K562 (cell line): ENCODE data around the gene POGLUT2. TPM values are rescaled to one million over a fixed set of nuclear protein-coding genes. Genes with fewer than 3 reads are reported as not detected.

Experiments
- ATAC-seq: fragments of 200-7000 bp; cut with Tn5 transposase; 3 replicates; pipeline ENCODE4 v1.9.1; 2020; ENCODE audit warnings: moderate library complexity
- BruUV-seq: library from RNA; stranded (reverse); fragments of 400-500 nt; replicated peaks from 2 replicates; lab custom pipeline; 2021; lab: Mats Ljungman, UMichigan
- CTCF ChIA-PET: fragments of 300-600 bp; formaldehyde crosslinking; extraction: SDS; loops from one replicate; lab custom pipeline; 2021; ENCODE audit warnings: low intra/inter-chr PET ratio; lab: Yijun Ruan, JAX
- POLR2A ChIA-PET: fragments of 300-600, 350-650 bp; sonication (Branson Sonifier 250); formaldehyde crosslinking; extraction: SDS; loops from one replicate; lab custom pipeline; 2021; ENCODE audit warnings: antibody characterized with exemption, inconsistent platforms; lab: Yijun Ruan, JAX
- DNase-seq, 4 experiments: peaks; one replicate each; pipeline versions ENCODE4 v3.0.0 to v3.0.0-alpha.2; 2011 to 2018; ENCODE audit warnings: low spot score in 3 of 4, mixed read lengths in 3 of 4; ENCODE audit errors: extremely low read depth in 1 of 4
- FAIRE-seq: peaks from 2 replicates; lab custom pipeline; 2011; peaks lifted over from hg19 to GRCh38; lab: Jason Lieb, UNC
- H2AFZ ChIP-seq: 2 replicates; pipeline ENCODE4 v1.6.0; 2011; ENCODE audit warnings: low read depth, low read length, control low read depth, inconsistent platforms
- H3K27ac ChIP-seq: fragments of 200-600 bp; 3 replicates; pipeline ENCODE4 v1.8.0; 2011; ENCODE audit warnings: low read depth, mild to moderate bottlenecking, control low read depth, inconsistent platforms, low read length, moderate library complexity, mixed read lengths; ENCODE audit errors: extremely low read depth
- H3K27me3 ChIP-seq, 2 experiments: fragments of 300-600 bp in 1 of 2; 2 replicates in 1 of 2; 3 replicates in 1 of 2; pipeline versions ENCODE4 v1.6.0 to v1.8.0; 2011; ENCODE audit warnings: inconsistent platforms in 2 of 2, low read length in 2 of 2, mild to moderate bottlenecking in 1 of 2, mixed read lengths in 1 of 2, moderate library complexity in 1 of 2; ENCODE audit not compliant: control insufficient read depth in 2 of 2, insufficient read depth in 2 of 2
- H3K36me3 ChIP-seq: fragments of 300-600 bp; 3 replicates; pipeline ENCODE4 v1.8.0; 2011; ENCODE audit warnings: mild to moderate bottlenecking, low read length, inconsistent platforms; ENCODE audit not compliant: control insufficient read depth, insufficient read depth
- H3K4me1 ChIP-seq, 2 experiments: fragments of 200-600 bp in 1 of 2; replicated peaks in 1 of 2; 2 replicates in 1 of 2; 3 replicates in 1 of 2; pipeline versions ENCODE4 v1.5.1 to v1.8.0; 2011; ENCODE audit warnings: inconsistent platforms in 2 of 2, low read length in 2 of 2, mild to moderate bottlenecking in 1 of 2, mixed read lengths in 1 of 2, moderate library complexity in 1 of 2; ENCODE audit not compliant: control insufficient read depth in 2 of 2, insufficient read depth in 2 of 2
- H3K4me2 ChIP-seq: 2 replicates; pipeline ENCODE4 v1.6.1; 2011; ENCODE audit warnings: low read length, control low read depth, inconsistent platforms, mixed read lengths; ENCODE audit not compliant: insufficient read depth
- H3K4me3 ChIP-seq: fragments of 200-600 bp; sonication (generic), shearing (Covaris generic); 2 replicates; pipeline ENCODE4 v1.5.1; 2016; ENCODE audit warnings: control low read depth, inconsistent platforms
- H3K79me2 ChIP-seq: fragments of 200-600 bp; 3 replicates; pipeline ENCODE4 v1.8.0; 2011; ENCODE audit warnings: low read length, inconsistent platforms; ENCODE audit not compliant: control insufficient read depth, insufficient read depth
- H3K9ac ChIP-seq, 2 experiments: 2 replicates each; pipeline versions ENCODE4 v1.6.0 to v1.6.1; 2011; ENCODE audit warnings: low read depth in 2 of 2, low read length in 2 of 2, control low read depth in 1 of 2, inconsistent platforms in 1 of 2, mild to moderate bottlenecking in 1 of 2, mixed read lengths in 1 of 2; ENCODE audit not compliant: insufficient read depth in 1 of 2
- H3K9me1 ChIP-seq: one replicate; pipeline ENCODE4 v1.6.0; 2011; ENCODE audit warnings: inconsistent platforms, mild to moderate bottlenecking, low read length, moderate library complexity; ENCODE audit not compliant: control insufficient read depth, insufficient read depth
- H3K9me3 ChIP-seq: replicated peaks from 2 replicates; pipeline ENCODE4 v1.5.1; 2011; ENCODE audit warnings: low read depth, low read length, inconsistent platforms; ENCODE audit not compliant: control insufficient read depth, insufficient read depth
- H4K20me1 ChIP-seq: replicated peaks from 2 replicates; pipeline ENCODE4 v1.6.1; 2011; ENCODE audit warnings: low read length, inconsistent platforms, mixed read lengths; ENCODE audit not compliant: control insufficient read depth, insufficient read depth
- CEBPB ChIP-seq: fragments of 450-650 bp; IDR thresholded peaks from 2 replicates; pipeline ENCODE4 v1.6.1; 2016; ENCODE audit warnings: missing genetic modification characterization, missing compliant biosample characterization
- CEBPG ChIP-seq, 3 experiments: fragments of 200-800 bp in 1 of 3; sonication (Bioruptor generic) in 1 of 3; sonication (generic) in 1 of 3; formaldehyde crosslinking in 1 of 3; IDR thresholded peaks in 2 of 3; conservative IDR thresholded peaks in 1 of 3; 2 replicates each; pipeline versions ENCODE4 v1.6.1 to v1.8.0; 2016 to 2022; ENCODE audit warnings: missing compliant biosample characterization in 2 of 3, missing genetic modification characterization in 2 of 3, mild to moderate bottlenecking in 1 of 3, missing genetic modification reagents in 1 of 3
- E2F5 ChIP-seq: sonication (generic); formaldehyde crosslinking; IDR thresholded peaks from 2 replicates; pipeline ENCODE4 v1.8.0; 2022; ENCODE audit warnings: mild to moderate bottlenecking, missing genetic modification reagents
- GABPB1 ChIP-seq: sonication (generic); formaldehyde crosslinking; IDR thresholded peaks from 2 replicates; pipeline ENCODE4 v1.8.0; 2022; ENCODE audit warnings: mild to moderate bottlenecking, missing genetic modification reagents
- GTF2E2 ChIP-seq: fragments of 200-800 bp; sonication (Bioruptor generic); IDR thresholded peaks from 2 replicates; pipeline ENCODE4 v1.6.1; 2016; ENCODE audit warnings: missing genetic modification characterization, missing compliant biosample characterization
- IRF1 ChIP-seq: sonication (generic); formaldehyde crosslinking; IDR thresholded peaks from 2 replicates; pipeline ENCODE4 v1.8.0; 2022; ENCODE audit warnings: missing genetic modification reagents, mild to moderate bottlenecking, borderline replicate concordance
- KHSRP ChIP-seq: fragments of 450-650 bp; IDR thresholded peaks from 2 replicates; pipeline ENCODE4 v1.6.1; 2017
- RB1 ChIP-seq: fragments of 450-650 bp; IDR thresholded peaks from 2 replicates; pipeline ENCODE4 v1.6.1; 2017; ENCODE audit warnings: low read depth, mild to moderate bottlenecking
- RBM22 ChIP-seq: fragments of 200-400 bp; formaldehyde crosslinking; IDR thresholded peaks from 2 replicates; pipeline ENCODE4 v1.6.1; 2018; ENCODE audit warnings: low read length, low read depth; ENCODE audit not compliant: poor library complexity, severe bottlenecking
- SP2 ChIP-seq: IDR thresholded peaks from 2 replicates; pipeline ENCODE4 v1.6.1; 2011; ENCODE audit warnings: mild to moderate bottlenecking, low read depth, low read length, moderate library complexity; ENCODE audit not compliant: poor library complexity, severe bottlenecking; ENCODE audit errors: extremely low read depth
- SUPT5H ChIP-seq: fragments of 450-650 bp; IDR thresholded peaks from 2 replicates; pipeline ENCODE4 v1.6.1; 2016
- THRA ChIP-seq: fragments of 450-650 bp; IDR thresholded peaks from 2 replicates; pipeline ENCODE4 v1.6.1; 2017; ENCODE audit warnings: mild to moderate bottlenecking, moderate library complexity
- ZNF263 ChIP-seq: sonication (generic); formaldehyde crosslinking; IDR thresholded peaks from 2 replicates; pipeline ENCODE4 v1.8.0; 2022; ENCODE audit warnings: mild to moderate bottlenecking, missing genetic modification reagents, borderline replicate concordance
- WGBS: fragments of 100-300 bp; shearing (Covaris generic); methylation state at CpG from one replicate; pipeline ENCODE4 v1.1.6; 2016; ENCODE audit warnings: low coverage, mixed read lengths; ENCODE audit not compliant: insufficient coverage; ENCODE audit errors: missing lambda C conversion rate; 5-methylcytosine and 5-hydroxymethylcytosine counted together
- in situ Hi-C: fragments of 300-500 bp; cut with MboI; formaldehyde crosslinking; loops from 4 replicates; pipeline ENCODE4 v1.15.0; 2018; ENCODE audit warnings: inconsistent platforms, mixed read lengths
- intact Hi-C: fragments of 100-400 bp; cut with micrococcal nuclease; formaldehyde crosslinking; loops from 2 replicates; pipeline ENCODE4 v1.14.2; 2022
- polyA plus RNA-seq, 8 experiments: library from polyadenylated mRNA; depleted of rRNA in 4 of 8; stranded (reverse) in 5 of 8; unstranded in 3 of 8; fragments of >200 nt; fragmentation: Nextera tagmentation in 2 of 8; fragmentation: Illumina TruSeq in 1 of 8; extraction: Ambion mirVana in 2 of 8; extraction: Trizol in 1 of 8; gene quantifications; 2 replicates each; pipeline versions ENCODE4 v1.2.1 to v1.2.3, GENCODE V29; 2011 to 2014; ENCODE audit warnings: inconsistent platforms in 1 of 8, missing spikeins in 1 of 8
- total RNA-seq, 7 experiments: library from RNA; depleted of rRNA in 6 of 7; stranded (reverse); fragments of >200 nt in 6 of 7; fragmentation: Illumina TruSeq in 2 of 7; extraction: Trizol in 2 of 7; gene quantifications; 2 replicates each; pipeline versions ENCODE4 v1.2.1 to v1.2.3, GENCODE V29; 2011 to 2021; ENCODE audit warnings: low replicate concordance in 1 of 7
- TF ChIP-seq, protein P1 (sequence below), 2 experiments: fragments of 450-650 bp; conservative IDR thresholded peaks; 2 replicates each; pipeline ENCODE4 v1.6.1; 2017; ENCODE audit warnings: mild to moderate bottlenecking in 2 of 2, moderate library complexity in 2 of 2
- TF ChIP-seq, protein P2 (sequence below): fragments of 450-650 bp; IDR thresholded peaks from 2 replicates; pipeline ENCODE4 v1.6.1; 2016

POGLUT2 gene
- total and polyA plus RNA-seq, 9 of the 15 experiments (the other 6 are each of a cell fraction or from before 2014, with no cell fraction given), result 3.8 to 11.8 (median 10.8) TPM

DNA sequence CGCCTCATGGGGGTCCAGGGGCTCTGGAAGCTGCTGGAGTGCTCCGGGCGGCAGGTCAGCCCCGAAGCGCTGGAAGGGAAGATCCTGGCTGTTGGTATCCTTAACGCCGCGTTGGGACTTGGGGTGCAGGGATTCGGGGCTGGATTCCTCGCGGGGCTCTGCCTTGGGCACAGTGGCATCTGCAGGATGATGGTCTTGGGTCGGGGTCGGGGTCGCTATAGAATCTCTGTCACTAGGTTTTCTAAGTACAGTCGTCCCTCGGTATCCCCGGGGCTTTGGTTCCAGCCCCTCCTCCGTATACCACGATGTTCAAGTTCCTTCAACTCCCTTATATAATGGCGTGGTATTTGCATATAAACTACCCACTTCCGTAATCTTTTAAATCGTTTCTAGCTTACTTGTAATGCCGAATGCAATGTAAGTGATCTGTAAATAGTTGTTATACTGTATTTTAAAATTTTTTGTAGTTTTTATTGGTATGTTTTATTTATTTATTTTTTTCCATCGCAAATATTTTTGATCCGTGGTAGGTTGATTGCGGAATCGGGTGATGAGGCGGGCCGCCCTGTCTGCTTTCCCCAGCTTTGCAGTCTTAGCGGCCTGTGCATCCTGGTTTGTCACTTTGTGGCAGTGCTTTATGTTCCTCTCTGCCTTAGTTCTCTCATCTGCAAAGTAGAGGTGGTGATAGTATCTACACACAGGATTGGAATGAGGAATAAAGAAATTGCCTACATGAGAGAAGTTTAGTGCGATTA lies 47.7 kb upstream of the POGLUT2 start:
- peak; percentile 66 for ATAC-seq
- in situ Hi-C loops (loop anchor here (5.0 kb wide), 1 partner anchor 249 kb away; the partner anchor contains the start of gene TPP2), intact Hi-C loops (loop anchor here (1.0 to 2.0 kb wide), 4 partner anchors 46 to 266 kb away; partner anchors contain the start of gene TEX30)
- peak in 1 of 4 experiments; percentile 37 for DNase-seq
- Histone ChIP-seq H3K27me3 (no peaks in the 10 kb centered on the region), H3K4me3 (peak overlapping the region; percentile 99), H3K9me3 (no peaks in the 10 kb centered on the region), H3K36me3 (no peaks in the 10 kb centered on the region), H3K27ac (peak overlapping the region; percentile 93), H4K20me1 (no peaks in the 10 kb centered on the region), H2AFZ (peak overlapping the region; percentile 94), H3K4me1 (peaks cover 4 to 6% of the 10 kb centered on the region in 2 experiments; a peak in 3 of 5 replicates), H3K9me1 (no peaks in the 10 kb centered on the region), H3K79me2 (peaks cover 37% of the 10 kb centered on the region), H3K9ac (peak overlapping the region; percentile 88 to 97), H3K4me2 (peak overlapping the region; percentile 90)
- TSS peak; percentile 52 for BruUV-seq
- under 1% methylated on average over 25 of the region's 31 CpGs for WGBS
- CTCF ChIA-PET, result no interaction called here
- POLR2A ChIA-PET, result interaction anchor here (0.6 to 1.1 kb wide), 3 partner anchors 122 to 254 kb away, joined by 3 read pairs; no protein-coding TSS in a partner anchor
- FAIRE-seq, result peak; percentile 32
- TF ChIP-seq, protein P1, sequence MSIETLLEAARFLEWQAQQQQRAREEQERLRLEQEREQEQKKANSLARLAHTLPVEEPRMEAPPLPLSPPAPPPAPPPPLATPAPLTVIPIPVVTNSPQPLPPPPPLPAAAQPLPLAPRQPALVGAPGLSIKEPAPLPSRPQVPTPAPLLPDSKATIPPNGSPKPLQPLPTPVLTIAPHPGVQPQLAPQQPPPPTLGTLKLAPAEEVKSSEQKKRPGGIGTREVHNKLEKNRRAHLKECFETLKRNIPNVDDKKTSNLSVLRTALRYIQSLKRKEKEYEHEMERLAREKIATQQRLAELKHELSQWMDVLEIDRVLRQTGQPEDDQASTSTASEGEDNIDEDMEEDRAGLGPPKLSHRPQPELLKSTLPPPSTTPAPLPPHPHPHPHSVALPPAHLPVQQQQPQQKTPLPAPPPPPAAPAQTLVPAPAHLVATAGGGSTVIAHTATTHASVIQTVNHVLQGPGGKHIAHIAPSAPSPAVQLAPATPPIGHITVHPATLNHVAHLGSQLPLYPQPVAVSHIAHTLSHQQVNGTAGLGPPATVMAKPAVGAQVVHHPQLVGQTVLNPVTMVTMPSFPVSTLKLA (conservative IDR thresholded peaks at IDR 0.05), result no peak
- TF ChIP-seq GABPB1 (CRISPR knock-in tag), result no peak
- no peak for TF ChIP-seq IRF1 (CRISPR knock-in tag)
- TF ChIP-seq KHSRP, result no peak
- no peak for TF ChIP-seq RB1
- TF ChIP-seq SP2, result no peak
- TF ChIP-seq CEBPG (CRISPR knock-in tag; IDR thresholded peaks at IDR 0.05), result no peak
- TF ChIP-seq CEBPG (tag; conservative IDR thresholded peaks at IDR 0.05 in 1 of 2, IDR thresholded peaks at IDR 0.05 in 1 of 2), result peak in 1 of 2 experiments; percentile 64; a peak in 2 of 4 replicates
- TF ChIP-seq E2F5 (CRISPR knock-in tag), result no peak
- no peak for TF ChIP-seq THRA
- no peak for TF ChIP-seq ZNF263 (CRISPR knock-in tag)
- peak; percentile 52 for TF ChIP-seq CEBPB
- TF ChIP-seq GTF2E2 (tag), result peak; percentile 41; the same call in 1 of the 2 replicates
- TF ChIP-seq, protein P2, sequence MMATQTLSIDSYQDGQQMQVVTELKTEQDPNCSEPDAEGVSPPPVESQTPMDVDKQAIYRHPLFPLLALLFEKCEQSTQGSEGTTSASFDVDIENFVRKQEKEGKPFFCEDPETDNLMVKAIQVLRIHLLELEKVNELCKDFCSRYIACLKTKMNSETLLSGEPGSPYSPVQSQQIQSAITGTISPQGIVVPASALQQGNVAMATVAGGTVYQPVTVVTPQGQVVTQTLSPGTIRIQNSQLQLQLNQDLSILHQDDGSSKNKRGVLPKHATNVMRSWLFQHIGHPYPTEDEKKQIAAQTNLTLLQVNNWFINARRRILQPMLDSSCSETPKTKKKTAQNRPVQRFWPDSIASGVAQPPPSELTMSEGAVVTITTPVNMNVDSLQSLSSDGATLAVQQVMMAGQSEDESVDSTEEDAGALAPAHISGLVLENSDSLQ, result no peak
- peak; percentile 15 for TF ChIP-seq RBM22
- TF ChIP-seq SUPT5H, result no peak
